HCT116 (cell line): ENCODE data around the gene P4HB. TPM values are rescaled to one million over a fixed set of nuclear protein-coding genes. Genes with fewer than 3 reads are reported as not detected.

Experiments used
- ATAC-seq: fragments of 200-7000 bp; cut with Tn5 transposase; 2 replicates; pipeline ENCODE4 v1.9.1; 2020; ENCODE audit warnings: mild to moderate bottlenecking, moderate library complexity
- BruUV-seq: library from RNA; stranded (reverse); fragments of 400-500 nt; replicated peaks from 2 replicates; lab custom pipeline; 2021; lab: Mats Ljungman, UMichigan
- CTCF ChIA-PET: fragments of 300-600 bp; sonication (Branson Sonifier 250); formaldehyde crosslinking; loops from one replicate; lab custom pipeline; 2021; ENCODE audit warnings: antibody characterized with exemption; lab: Charles Lee
- POLR2A ChIA-PET: fragments of 300-600, 350-600 bp; sonication (Branson Sonifier 250); formaldehyde crosslinking; loops from one replicate; lab custom pipeline; 2021; ENCODE audit warnings: antibody characterized with exemption; lab: Charles Lee
- RAD21 ChIA-PET, 2 experiments: fragments of 300-600 bp; sonication (Branson Sonifier 250); formaldehyde crosslinking; loops; one replicate each; lab custom pipeline; 2023; ENCODE audit warnings: low total read pairs in 2 of 2; ENCODE audit not compliant: uncharacterized antibody in 2 of 2, unreplicated experiment in 2 of 2, low non-redundant PET in 1 of 2; lab: Charles Lee
- DNase-seq: peaks from one replicate; pipeline ENCODE4 v3.0.0-alpha.2; 2010; ENCODE audit warnings: low read depth, low spot score
- H2AFZ ChIP-seq: fragments of 200-600 bp; shearing (Covaris generic), sonication (generic); 2 replicates; pipeline ENCODE4 v1.6.1; 2017; ENCODE audit warnings: low read depth, mixed run types, mixed read lengths, antibody characterized with exemption, low read length; ENCODE audit not compliant: poor library complexity, severe bottlenecking
- H3K27ac ChIP-seq: 2 replicates; pipeline ENCODE4 v1.5.1; 2012; ENCODE audit warnings: low read depth, low read length
- H3K27me3 ChIP-seq: fragments of 200-600 bp; sonication (generic); 2 replicates; pipeline ENCODE4 v1.6.1; 2016; ENCODE audit warnings: mixed run types, low read length, mixed read lengths; ENCODE audit not compliant: insufficient read depth
- H3K36me3 ChIP-seq, 2 experiments: fragments of 200-500 bp in 1 of 2; fragments of 200-600 bp in 1 of 2; sonication (Bioruptor generic) in 1 of 2; sonication (generic) in 1 of 2; 2 replicates each; pipeline versions ENCODE4 v1.5.1 to v1.6.1; 2014 to 2016; ENCODE audit warnings: low read length in 2 of 2, inconsistent platforms in 1 of 2, mixed read lengths in 1 of 2, mixed run types in 1 of 2; ENCODE audit not compliant: insufficient read depth in 2 of 2, control insufficient read depth in 1 of 2
- H3K4me1 ChIP-seq, 2 experiments: fragments of 200-600 bp in 1 of 2; sonication (generic) in 1 of 2; 2 replicates each; pipeline versions ENCODE4 v1.5.1 to v1.6.1; 2012 to 2017; ENCODE audit warnings: low read length in 2 of 2, inconsistent platforms in 1 of 2, mild to moderate bottlenecking in 1 of 2, mixed read lengths in 1 of 2, mixed run types in 1 of 2, moderate library complexity in 1 of 2; ENCODE audit not compliant: insufficient read depth in 2 of 2, control insufficient read depth in 1 of 2
- H3K4me2 ChIP-seq: fragments of 200-600 bp; sonication (generic); 2 replicates; pipeline ENCODE4 v1.6.1; 2017; ENCODE audit warnings: mixed run types, low read length, mixed read lengths
- H3K4me3 ChIP-seq, 2 experiments: fragments of 200-600 bp in 1 of 2; sonication (generic) in 1 of 2; replicated peaks in 1 of 2; 2 replicates each; pipeline ENCODE4 v1.5.1; 2011 to 2016; ENCODE audit warnings: low read length in 2 of 2, control low read depth in 1 of 2, low read depth in 1 of 2, mild to moderate bottlenecking in 1 of 2, mixed read lengths in 1 of 2, mixed run types in 1 of 2
- H3K79me2 ChIP-seq: fragments of 200-600 bp; sonication (generic); 2 replicates; pipeline ENCODE4 v1.6.1; 2017; ENCODE audit warnings: mild to moderate bottlenecking, mixed run types, low read length, moderate library complexity, mixed read lengths; ENCODE audit not compliant: insufficient read depth
- H3K9ac ChIP-seq: fragments of 200-600 bp; sonication (generic); 2 replicates; pipeline ENCODE4 v1.6.1; 2016; ENCODE audit warnings: low read length, mixed read lengths
- H3K9me2 ChIP-seq: fragments of 200-600 bp; sonication (generic), shearing (Covaris generic); 2 replicates; pipeline ENCODE4 v1.6.1; 2017; ENCODE audit warnings: mixed run types, mild to moderate bottlenecking, moderate library complexity; ENCODE audit not compliant: insufficient read depth
- H3K9me3 ChIP-seq, 2 experiments: fragments of 200-500 bp in 1 of 2; fragments of 200-600 bp in 1 of 2; sonication (Bioruptor generic) in 1 of 2; sonication (generic) in 1 of 2; 2 replicates each; pipeline ENCODE4 v1.6.1; 2014 to 2017; ENCODE audit warnings: low read length in 2 of 2, mixed read lengths in 2 of 2, inconsistent platforms in 1 of 2, low read depth in 1 of 2, mild to moderate bottlenecking in 1 of 2, mixed run types in 1 of 2, moderate library complexity in 1 of 2; ENCODE audit not compliant: control insufficient read depth in 1 of 2, insufficient read depth in 1 of 2
- H4K20me1 ChIP-seq: fragments of 200-600 bp; sonication (generic), shearing (Covaris generic); 2 replicates; pipeline ENCODE4 v1.6.1; 2017; ENCODE audit warnings: mixed run types, mild to moderate bottlenecking, moderate library complexity; ENCODE audit not compliant: insufficient read depth
- CBX3 ChIP-seq: IDR thresholded peaks from 2 replicates; pipeline ENCODE4 v1.6.1; 2012; ENCODE audit warnings: low read depth
- CEBPB ChIP-seq: IDR thresholded peaks from 2 replicates; pipeline ENCODE4 v1.6.1; 2012; ENCODE audit warnings: low read depth
- ELF1 ChIP-seq: IDR thresholded peaks from 2 replicates; pipeline ENCODE4 v1.6.1; 2012; ENCODE audit warnings: low read depth, borderline replicate concordance
- EZH2 ChIP-seq: fragments of 200-600 bp; sonication (generic); IDR thresholded peaks from 2 replicates; pipeline ENCODE4 v1.6.1; 2017; ENCODE audit warnings: antibody characterized with exemption, mixed run types
- FOSL1 ChIP-seq: IDR thresholded peaks from 2 replicates; pipeline ENCODE4 v1.6.1; 2012; ENCODE audit warnings: low read depth
- MAX ChIP-seq: IDR thresholded peaks from 2 replicates; pipeline ENCODE4 v1.6.1; 2012
- POLR2AphosphoS5 ChIP-seq: IDR thresholded peaks from 2 replicates; pipeline ENCODE4 v1.6.1; 2011; ENCODE audit warnings: mild to moderate bottlenecking, low read depth, low read length, moderate library complexity
- RAD21 ChIP-seq: IDR thresholded peaks from 2 replicates; pipeline ENCODE4 v1.6.1; 2012; ENCODE audit warnings: low read depth, mild to moderate bottlenecking
- REST ChIP-seq: IDR thresholded peaks from 2 replicates; pipeline ENCODE4 v1.6.1; 2012; ENCODE audit warnings: low read depth
- SP1 ChIP-seq: IDR thresholded peaks from 2 replicates; pipeline ENCODE4 v1.6.1; 2012; ENCODE audit warnings: low read depth
- SRF ChIP-seq: IDR thresholded peaks from 2 replicates; pipeline ENCODE4 v1.6.1; 2012; ENCODE audit warnings: low read depth
- TCF7L2 ChIP-seq: IDR thresholded peaks from 2 replicates; pipeline ENCODE4 v1.7.0; 2011; ENCODE audit warnings: borderline replicate concordance, inconsistent platforms; ENCODE audit not compliant: insufficient read depth, insufficient read length; ENCODE audit errors: extremely low read depth
- YY1 ChIP-seq: IDR thresholded peaks from 2 replicates; pipeline ENCODE4 v1.6.1; 2011; ENCODE audit warnings: low read length, low read depth, moderate library complexity, mild to moderate bottlenecking; ENCODE audit not compliant: insufficient replicate concordance; ENCODE audit errors: extremely low read depth
- ZBTB33 ChIP-seq: IDR thresholded peaks from 2 replicates; pipeline ENCODE4 v1.6.1; 2011; ENCODE audit warnings: mild to moderate bottlenecking, low read length, moderate library complexity; ENCODE audit not compliant: insufficient replicate concordance; ENCODE audit errors: extremely low read depth
- ZFX ChIP-seq: fragments of 450-650 bp; IDR thresholded peaks from 2 replicates; pipeline ENCODE4 v1.6.1; 2017
- ZNF274 ChIP-seq: fragments of 200-500 bp; sonication (Bioruptor generic); IDR thresholded peaks from 2 replicates; pipeline ENCODE4 v1.6.1; 2014; ENCODE audit warnings: mild to moderate bottlenecking, low read depth, low read length, inconsistent platforms
- intact Hi-C: fragments of 100-400 bp; cut with micrococcal nuclease; formaldehyde crosslinking; loops from 2 replicates; pipeline ENCODE4 v1.10.0; 2022
- total RNA-seq: library from RNA; stranded (reverse); gene quantifications from one replicate; pipeline ENCODE4 v1.2.1, GENCODE V29; 2021; ENCODE audit not compliant: unreplicated experiment
- TF ChIP-seq, protein P1 (sequence below), 3 experiments: fragments of 200-600 bp in 1 of 3; sonication (generic) in 1 of 3; IDR thresholded peaks in 2 of 3; conservative IDR thresholded peaks in 1 of 3; 2 replicates each; pipeline ENCODE4 v1.5.1; 2012 to 2017; ENCODE audit warnings: low read depth in 2 of 3, low read length in 2 of 3, antibody characterized with exemption in 1 of 3, borderline replicate concordance in 1 of 3, control low read depth in 1 of 3, mild to moderate bottlenecking in 1 of 3, mixed read lengths in 1 of 3, mixed run types in 1 of 3, moderate library complexity in 1 of 3; ENCODE audit not compliant: insufficient read depth in 1 of 3

P4HB gene
- total RNA-seq, 1 experiment from 2014 or later: 1,043 TPM

DNA sequence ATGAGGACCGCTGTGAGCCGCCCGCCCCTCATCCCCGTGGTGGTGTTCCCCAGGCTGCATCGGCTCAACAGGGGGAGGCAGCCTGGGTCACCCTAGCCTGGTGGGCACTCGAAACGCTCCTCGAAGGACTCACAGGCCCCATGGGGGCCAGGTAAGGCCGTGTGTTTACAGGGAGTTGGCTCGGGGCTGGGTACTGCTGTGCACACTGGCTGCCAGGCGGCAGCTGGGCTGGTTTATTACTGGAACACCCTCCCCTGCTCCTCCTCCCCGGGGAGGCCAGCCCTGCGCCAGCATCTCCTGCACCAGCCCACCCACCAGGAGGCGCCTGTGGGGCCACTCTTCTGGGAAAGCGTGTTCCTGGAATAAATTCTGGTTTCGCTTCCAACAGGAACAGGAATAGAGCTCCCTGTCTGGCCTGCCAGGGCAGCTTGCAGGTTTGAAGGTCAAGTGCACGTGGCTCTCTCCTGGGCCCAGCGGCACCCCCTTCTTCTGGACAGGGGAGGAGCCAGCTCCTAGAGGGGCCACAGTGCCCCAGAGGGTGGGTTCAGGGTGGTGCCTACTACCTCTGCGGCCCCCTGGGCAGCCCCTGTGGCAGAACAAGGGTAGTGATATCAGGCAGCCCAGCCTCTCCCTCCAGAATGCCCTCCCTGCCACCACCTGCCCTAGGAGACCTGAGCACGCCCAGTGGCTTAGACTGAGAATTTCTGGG is 38.6 kb downstream of the P4HB start:
- Histone ChIP-seq H3K9me2 (no peaks in the 10 kb centered on the region), H2AFZ (no peak overlapping the region), H3K36me3 (no peaks in the 10 kb centered on the region), H4K20me1 (no peaks in the 10 kb centered on the region), H3K9me3 (no peaks in the 10 kb centered on the region), H3K27ac (peak overlapping the region; percentile 74), H3K79me2 (no peaks in the 10 kb centered on the region), H3K9ac (peak overlapping the region; percentile 41), H3K4me2 (peak overlapping the region; percentile 61), H3K4me3 (0 out of 4 replicates have a peak overlapping the region, but pooled peaks of 1 of the 2 experiments have one; percentile 6), H3K27me3 (no peaks in the 10 kb centered on the region), H3K4me1 (peaks cover 23 to 28% of the 10 kb centered on the region in 2 experiments)
- TF ChIP-seq YY1 (peak; percentile 33), MAX (peak; percentile 67), SRF (no peak), CEBPB (no peak), TCF7L2 (no peak), ZBTB33 (no peak), ZNF274 (no peak), POLR2AphosphoS5 (peak; percentile 32; the same call in 1 of the 2 replicates), REST (no peak), SP1 (no peak), CBX3 (no peak), RAD21 (peak; percentile 73), ZFX (no peak), EZH2 (no peak), ELF1 (no peak), FOSL1 (no peak)
- TF ChIP-seq, protein P1, sequence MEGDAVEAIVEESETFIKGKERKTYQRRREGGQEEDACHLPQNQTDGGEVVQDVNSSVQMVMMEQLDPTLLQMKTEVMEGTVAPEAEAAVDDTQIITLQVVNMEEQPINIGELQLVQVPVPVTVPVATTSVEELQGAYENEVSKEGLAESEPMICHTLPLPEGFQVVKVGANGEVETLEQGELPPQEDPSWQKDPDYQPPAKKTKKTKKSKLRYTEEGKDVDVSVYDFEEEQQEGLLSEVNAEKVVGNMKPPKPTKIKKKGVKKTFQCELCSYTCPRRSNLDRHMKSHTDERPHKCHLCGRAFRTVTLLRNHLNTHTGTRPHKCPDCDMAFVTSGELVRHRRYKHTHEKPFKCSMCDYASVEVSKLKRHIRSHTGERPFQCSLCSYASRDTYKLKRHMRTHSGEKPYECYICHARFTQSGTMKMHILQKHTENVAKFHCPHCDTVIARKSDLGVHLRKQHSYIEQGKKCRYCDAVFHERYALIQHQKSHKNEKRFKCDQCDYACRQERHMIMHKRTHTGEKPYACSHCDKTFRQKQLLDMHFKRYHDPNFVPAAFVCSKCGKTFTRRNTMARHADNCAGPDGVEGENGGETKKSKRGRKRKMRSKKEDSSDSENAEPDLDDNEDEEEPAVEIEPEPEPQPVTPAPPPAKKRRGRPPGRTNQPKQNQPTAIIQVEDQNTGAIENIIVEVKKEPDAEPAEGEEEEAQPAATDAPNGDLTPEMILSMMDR (IDR thresholded peaks at IDR 0.05 in 2 of 3, conservative IDR thresholded peaks at IDR 0.05 in 1 of 3; ENCODE audit: borderline replicate concordance in 1 of 3, insufficient read depth in 1 of 3, low read depth in 2 of 3, low read length in 2 of 3): peak; percentile 78 to 94 (median 87); a peak in 5 of 6 replicates
- ATAC-seq (peak; percentile 95), DNase-seq (peak; percentile 40)
- ChIA-PET CTCF (interaction anchor here (0.7 to 1.6 kb wide), 13 partner anchors 11 to 119 kb away, joined by 3 to 10 read pairs (median 4); partner anchors contain the start of genes MCRIP1, MRPL12 and P4HB), POLR2A (interaction anchor here (1.0 to 2.4 kb wide), 3 partner anchors 12 to 45 kb away, joined by 3 to 8 read pairs (median 5); partner anchors contain the start of gene MCRIP1), RAD21 (interaction anchor here in 1 of 2 experiments (0.9 kb wide), 1 partner anchor 27 kb away, joined by 3 read pairs; no protein-coding TSS in a partner anchor)
- intact Hi-C loops: no loop called here
- no TSS peak for BruUV-seq
